ENCODE measurements around the gene GPRC6A. TPM values are rescaled to one million over a fixed set of nuclear protein-coding genes. Genes with fewer than 3 reads are reported as not detected.

The GPRC6A gene
- total RNA-seq (not detected), polyA plus RNA-seq (not detected)

GRCh38 chr6:116828983-116829382 is at the start of gene GPRC6A:
GPRC6A (minus strand) TSS chr6:116829083; CDS start chr6:116829013, 70 bp downstream.
- Mint-ChIP-seq H3K27ac (no peak within 1 kb of the TSS), H3K27me3 (peaks cover 0 to 1% of the 10 kb centered on the region in 2 donors), H3K9me3 (peaks cover 0 to 11% (median under 1%) of the 10 kb centered on the region in 8 donors), H3K4me3 (no peak within 1 kb of the TSS), H3K4me1 (no peaks in the 10 kb centered on the region), H3K36me3 (no peaks in the 10 kb centered on the region)
- intact Hi-C loops (cut with micrococcal nuclease): no loop called here
- no peak for DNase-seq
- no peaks in the 10 kb centered on the region for H3K4me1 ChIP-seq (ENCODE audit: insufficient read depth, low read length)
- H3K9me3 ChIP-seq (ENCODE audit: control insufficient read depth in 1 of 2, low read length in 2 of 2): no peaks in the 10 kb centered on the region
- no peaks in the 10 kb centered on the region for H3K36me3 ChIP-seq (ENCODE audit: insufficient read depth, low read length)
- H3K4me3 ChIP-seq (ENCODE audit: low read length in 2 of 2): no peak within 1 kb of the TSS
- H3K27me3 ChIP-seq (ENCODE audit: insufficient read depth, low read length): no peaks in the 10 kb centered on the region
- ChIA-PET CTCF (ENCODE audit: partially characterized antibody) (no interaction called here), POLR2A (ENCODE audit: partially characterized antibody) (no interaction called here)
- no peak within 1 kb of the TSS for H3K27ac ChIP-seq (ENCODE audit: low read depth, low read length)

- Histone ChIP-seq H3K4me3 (ENCODE audit: low read length in 2 of 2) (no peak overlapping the region), H3K9me3 (ENCODE audit: control insufficient read depth in 1 of 2, low read length in 2 of 2) (no peaks in the 10 kb centered on the region), H3K4me1 (ENCODE audit: insufficient read depth, low read length) (no peaks in the 10 kb centered on the region), H3K27me3 (ENCODE audit: insufficient read depth, low read length) (no peaks in the 10 kb centered on the region), H3K36me3 (ENCODE audit: insufficient read depth, low read length) (no peaks in the 10 kb centered on the region), H3K27ac (ENCODE audit: low read depth, low read length) (no peak overlapping the region)
- intact Hi-C loops (cut with micrococcal nuclease): no loop called here
- Mint-ChIP-seq H3K9me3 (peaks cover 0 to 4% (median 2%) of the 10 kb centered on the region in 8 donors), H3K4me1 (peaks cover 7 to 17% (median 9%) of the 10 kb centered on the region in 4 donors), H3K27me3 (peaks cover 23 to 25% of the 10 kb centered on the region in 2 donors), H3K27ac (no peak overlapping the region), H3K4me3 (peak overlapping the region in 1 of 8 donors; percentile 11), H3K36me3 (no peaks in the 10 kb centered on the region)
- ChIA-PET POLR2A (ENCODE audit: partially characterized antibody) (no interaction called here), CTCF (ENCODE audit: partially characterized antibody) (no interaction called here)
- DNase-seq: no peak
Measured at GRCh38 chr6:116877743-116878142, 48.9 kb upstream of the GPRC6A start.

GRCh38 chr6:116876635-116877611 is 48.0 kb upstream of the GPRC6A start, which contains the start of gene RFX6:
RFX6 (plus strand) TSS chr6:116877242; CDS start chr6:116877276, 34 bp downstream.
- Histone ChIP-seq H3K27ac (ENCODE audit: low read depth, low read length) (no peak within 1 kb of the TSS), H3K27me3 (ENCODE audit: insufficient read depth, low read length) (no peaks in the 10 kb centered on the region), H3K4me1 (ENCODE audit: insufficient read depth, low read length) (no peaks in the 10 kb centered on the region), H3K36me3 (ENCODE audit: insufficient read depth, low read length) (no peaks in the 10 kb centered on the region), H3K9me3 (ENCODE audit: control insufficient read depth in 1 of 2, low read length in 2 of 2) (no peaks in the 10 kb centered on the region), H3K4me3 (ENCODE audit: low read length in 2 of 2) (no peak within 1 kb of the TSS)
- Mint-ChIP-seq H3K27ac (no peak within 1 kb of the TSS), H3K9me3 (peaks cover 0 to 10% (median 4%) of the 10 kb centered on the region in 8 donors), H3K4me3 (peak within 1 kb of the TSS in 7 of 8 donors; percentile 37 to 80 (median 62)), H3K4me1 (peaks cover 7 to 17% (median 9%) of the 10 kb centered on the region in 4 donors), H3K36me3 (no peaks in the 10 kb centered on the region), H3K27me3 (peaks cover 23 to 30% of the 10 kb centered on the region in 2 donors)
- no peak for DNase-seq
- intact Hi-C loops (cut with micrococcal nuclease): no loop called here
- ChIA-PET POLR2A (ENCODE audit: partially characterized antibody) (no interaction called here), CTCF (ENCODE audit: partially characterized antibody) (no interaction called here)

- Histone ChIP-seq H3K4me3 (ENCODE audit: low read length in 2 of 2) (no peak overlapping the region), H3K27ac (ENCODE audit: low read depth, low read length) (no peak overlapping the region), H3K9me3 (ENCODE audit: control insufficient read depth in 1 of 2, low read length in 2 of 2) (no peaks in the 10 kb centered on the region), H3K36me3 (ENCODE audit: insufficient read depth, low read length) (no peaks in the 10 kb centered on the region), H3K27me3 (ENCODE audit: insufficient read depth, low read length) (no peaks in the 10 kb centered on the region), H3K4me1 (ENCODE audit: insufficient read depth, low read length) (no peaks in the 10 kb centered on the region)
- Mint-ChIP-seq H3K4me1 (peaks cover 7 to 17% (median 9%) of the 10 kb centered on the region in 4 donors), H3K27ac (no peak overlapping the region), H3K36me3 (no peaks in the 10 kb centered on the region), H3K9me3 (peaks cover 0 to 10% (median 4%) of the 10 kb centered on the region in 8 donors), H3K27me3 (peaks cover 23 to 31% of the 10 kb centered on the region in 2 donors), H3K4me3 (peak overlapping the region in 5 of 8 donors; percentile 3 to 80 (median 51))
- CTCF ChIA-PET (ENCODE audit: partially characterized antibody): no interaction called here
- POLR2A ChIA-PET (ENCODE audit: partially characterized antibody): no interaction called here
- no peak for DNase-seq
- intact Hi-C loops (cut with micrococcal nuclease): no loop called here
Measured at GRCh38 chr6:116876107-116876506, 47.2 kb upstream of the GPRC6A start.

- Mint-ChIP-seq H3K9me3 (peaks cover 0 to 10% (median 7%) of the 10 kb centered on the region in 8 donors), H3K27ac (no peak overlapping the region), H3K27me3 (peaks cover 21 to 30% of the 10 kb centered on the region in 2 donors), H3K36me3 (no peaks in the 10 kb centered on the region), H3K4me3 (no peak overlapping the region), H3K4me1 (peaks cover 7 to 16% (median 9%) of the 10 kb centered on the region in 4 donors)
- POLR2A ChIA-PET (ENCODE audit: partially characterized antibody): no interaction called here
- H3K4me3 ChIP-seq (ENCODE audit: low read length in 2 of 2): no peak overlapping the region
- no peak overlapping the region for H3K27ac ChIP-seq (ENCODE audit: low read depth, low read length)
- intact Hi-C loops (cut with micrococcal nuclease): no loop called here
- DNase-seq: no peak
- no peaks in the 10 kb centered on the region for H3K4me1 ChIP-seq (ENCODE audit: insufficient read depth, low read length)
- CTCF ChIA-PET (ENCODE audit: partially characterized antibody): no interaction called here
- no peaks in the 10 kb centered on the region for H3K27me3 ChIP-seq (ENCODE audit: insufficient read depth, low read length)
- no peaks in the 10 kb centered on the region for H3K36me3 ChIP-seq (ENCODE audit: insufficient read depth, low read length)
- H3K9me3 ChIP-seq (ENCODE audit: control insufficient read depth in 1 of 2, low read length in 2 of 2): no peaks in the 10 kb centered on the region
Measured at GRCh38 chr6:116872771-116873170, 43.9 kb upstream of the GPRC6A start.

- Mint-ChIP-seq H3K4me3 (no peak overlapping the region), H3K27ac (no peak overlapping the region), H3K36me3 (no peaks in the 10 kb centered on the region), H3K9me3 (peaks cover 0 to 6% (median 3%) of the 10 kb centered on the region in 8 donors), H3K4me1 (peaks cover 0 to 1% (median 0%) of the 10 kb centered on the region in 4 donors), H3K27me3 (peaks cover 2 to 4% of the 10 kb centered on the region in 2 donors)
- intact Hi-C loops (cut with micrococcal nuclease): no loop called here
- Histone ChIP-seq H3K4me3 (ENCODE audit: low read length in 2 of 2) (no peak overlapping the region), H3K36me3 (ENCODE audit: insufficient read depth, low read length) (no peaks in the 10 kb centered on the region), H3K27me3 (ENCODE audit: insufficient read depth, low read length) (no peaks in the 10 kb centered on the region), H3K27ac (ENCODE audit: low read depth, low read length) (no peak overlapping the region), H3K9me3 (ENCODE audit: control insufficient read depth in 1 of 2, low read length in 2 of 2) (no peaks in the 10 kb centered on the region), H3K4me1 (ENCODE audit: insufficient read depth, low read length) (no peaks in the 10 kb centered on the region)
- DNase-seq: no peak
- POLR2A ChIA-PET (ENCODE audit: partially characterized antibody): no interaction called here
- CTCF ChIA-PET (ENCODE audit: partially characterized antibody): no interaction called here
Measured at GRCh38 chr6:116866281-116866871, 37.5 kb upstream of the GPRC6A start.

GRCh38 chr6:116859264-116859663 is 30.4 kb upstream of the GPRC6A start:
- Mint-ChIP-seq H3K4me3 (no peak overlapping the region), H3K27me3 (no peaks in the 10 kb centered on the region), H3K4me1 (peaks cover 0 to 1% (median 0%) of the 10 kb centered on the region in 4 donors), H3K36me3 (no peaks in the 10 kb centered on the region), H3K27ac (no peak overlapping the region), H3K9me3 (peaks cover 0 to 45% (median 23%) of the 10 kb centered on the region in 8 donors)
- DNase-seq: no peak
- H3K4me1 ChIP-seq (ENCODE audit: insufficient read depth, low read length): no peaks in the 10 kb centered on the region
- intact Hi-C loops (cut with micrococcal nuclease): no loop called here
- H3K4me3 ChIP-seq (ENCODE audit: low read length in 2 of 2): no peak overlapping the region
- H3K9me3 ChIP-seq (ENCODE audit: control insufficient read depth in 1 of 2, low read length in 2 of 2): no peaks in the 10 kb centered on the region
- H3K36me3 ChIP-seq (ENCODE audit: insufficient read depth, low read length): no peaks in the 10 kb centered on the region
- CTCF ChIA-PET (ENCODE audit: partially characterized antibody): no interaction called here
- no peak overlapping the region for H3K27ac ChIP-seq (ENCODE audit: low read depth, low read length)
- no peaks in the 10 kb centered on the region for H3K27me3 ChIP-seq (ENCODE audit: insufficient read depth, low read length)
- POLR2A ChIA-PET (ENCODE audit: partially characterized antibody): no interaction called here
